ENCODE measurements around the gene KPNA6.

The KPNA6 gene

GRCh38 chr1:32068957-32069588, 38.8 kb upstream of the KPNA6 start:
- H3K4me1 ChIP-seq (ENCODE audit: low read length): peaks cover 21% of the 10 kb centered on the region
- no peak overlapping the region for H3K27ac ChIP-seq (ENCODE audit: low read length)
- no peak overlapping the region for H3K4me2 ChIP-seq (ENCODE audit: low read depth, low read length)

GRCh38 chr1:32071758-32072621, 35.9 kb upstream of the KPNA6 start:
- Histone ChIP-seq H3K9me2 (replicated peaks; ENCODE audit: insufficient read depth, low read length) (no peaks in the 10 kb centered on the region), H3K27ac (ENCODE audit: low read length) (peak overlapping the region; percentile 81; the same call in 1 of the 2 replicates), H3K79me2 (ENCODE audit: low read length) (peaks cover 29% of the 10 kb centered on the region), H4K20me1 (ENCODE audit: insufficient read depth, low read length) (no peaks in the 10 kb centered on the region), H3K4me3 (ENCODE audit: low read length) (peak overlapping the region; percentile 87), H2AFZ (ENCODE audit: low read length) (peak overlapping the region; percentile 83), H3K27me3 (replicated peaks; ENCODE audit: insufficient read depth, low read length) (no peaks in the 10 kb centered on the region), H3K36me3 (replicated peaks; ENCODE audit: insufficient read depth, low read length) (no peaks in the 10 kb centered on the region; the same call in 1 of the 2 replicates), H3F3A (ENCODE audit: insufficient read depth, low read length) (peaks cover 10% of the 10 kb centered on the region; the same call in 1 of the 2 replicates), H3K4me1 (ENCODE audit: low read length) (peaks cover 12% of the 10 kb centered on the region), H3K4me2 (ENCODE audit: low read depth, low read length) (peak overlapping the region; percentile 79), H3K9me3 (replicated peaks; ENCODE audit: insufficient read depth, low read length) (no peaks in the 10 kb centered on the region), H3K9ac (ENCODE audit: low read length) (peak overlapping the region; percentile 82)
- TF ChIP-seq EZH2 (optimal IDR thresholded peaks at IDR 0.05; ENCODE audit: low read depth, low read length) (no peak), CTCF (IDR thresholded peaks at IDR 0.05; ENCODE audit: low read length) (no peak), EZH2phosphoT487 (IDR thresholded peaks at IDR 0.05; ENCODE audit: low read length) (no peak)
- no peak for DNase-seq

More at GRCh38 chr1:32068957-32069588, 38.8 kb upstream of the KPNA6 start:
- Histone ChIP-seq H3K9me3 (replicated peaks; ENCODE audit: insufficient read depth, low read length) (no peaks in the 10 kb centered on the region), H3K27me3 (replicated peaks; ENCODE audit: insufficient read depth, low read length) (no peaks in the 10 kb centered on the region), H3F3A (ENCODE audit: insufficient read depth, low read length) (peaks cover 19% of the 10 kb centered on the region), H3K4me3 (ENCODE audit: low read length) (no peak overlapping the region), H3K36me3 (replicated peaks; ENCODE audit: insufficient read depth, low read length) (no peaks in the 10 kb centered on the region), H3K9me2 (replicated peaks; ENCODE audit: insufficient read depth, low read length) (no peaks in the 10 kb centered on the region), H4K20me1 (ENCODE audit: insufficient read depth, low read length) (no peaks in the 10 kb centered on the region), H2AFZ (ENCODE audit: low read length) (no peak overlapping the region), H3K9ac (ENCODE audit: low read length) (no peak overlapping the region), H3K79me2 (ENCODE audit: low read length) (peaks cover 10% of the 10 kb centered on the region)
- TF ChIP-seq EZH2phosphoT487 (IDR thresholded peaks at IDR 0.05; ENCODE audit: low read length) (no peak), CTCF (IDR thresholded peaks at IDR 0.05; ENCODE audit: low read length) (no peak), EZH2 (optimal IDR thresholded peaks at IDR 0.05; ENCODE audit: low read depth, low read length) (no peak)
- no peak for DNase-seq

- Histone ChIP-seq H3K36me3 (replicated peaks; ENCODE audit: insufficient read depth, low read length) (no peaks in the 10 kb centered on the region; the same call in 1 of the 2 replicates), H3K9ac (ENCODE audit: low read length) (peak within 1 kb of the TSS; percentile 82), H4K20me1 (ENCODE audit: insufficient read depth, low read length) (no peaks in the 10 kb centered on the region), H3K79me2 (ENCODE audit: low read length) (peaks cover 29% of the 10 kb centered on the region), H3K27ac (ENCODE audit: low read length) (peak within 1 kb of the TSS; percentile 81), H3K4me2 (ENCODE audit: low read depth, low read length) (peak within 1 kb of the TSS; percentile 79), H2AFZ (ENCODE audit: low read length) (peak within 1 kb of the TSS; percentile 83), H3K9me2 (replicated peaks; ENCODE audit: insufficient read depth, low read length) (no peaks in the 10 kb centered on the region), H3K4me1 (ENCODE audit: low read length) (peaks cover 9% of the 10 kb centered on the region), H3K9me3 (replicated peaks; ENCODE audit: insufficient read depth, low read length) (no peaks in the 10 kb centered on the region), H3K27me3 (replicated peaks; ENCODE audit: insufficient read depth, low read length) (no peaks in the 10 kb centered on the region), H3K4me3 (ENCODE audit: low read length) (peak within 1 kb of the TSS; percentile 87), H3F3A (ENCODE audit: insufficient read depth, low read length) (peaks cover 10% of the 10 kb centered on the region; the same call in 1 of the 2 replicates)
- peak; percentile 96 for DNase-seq
- no peak for TF ChIP-seq EZH2 (optimal IDR thresholded peaks at IDR 0.05; ENCODE audit: low read depth, low read length)
- no peak for TF ChIP-seq EZH2phosphoT487 (IDR thresholded peaks at IDR 0.05; ENCODE audit: low read length)
- TF ChIP-seq CTCF (IDR thresholded peaks at IDR 0.05; ENCODE audit: low read length): no peak
These were observed 35.1 kb upstream of the KPNA6 start, which contains the start of gene TMEM39B for GRCh38 chr1:32072622-32073298. Gene TMEM39B, plus strand, starts transcription at chr1:32072939. Its CDS starts 109 bp downstream, at chr1:32073048.
